ENCODE measurements around the gene GRID2.

Gene GRID2

GRCh38 chr4:92529510-92529909 lies 225.7 kb downstream of the GRID2 start:
- DNase-seq: no peak

GRCh38 chr4:92535599-92535998 lies 231.8 kb downstream of the GRID2 start:
- DNase-seq: no peak

GRCh38 chr4:92551616-92552015 lies 247.8 kb downstream of the GRID2 start:
- DNase-seq: no peak

GRCh38 chr4:92566269-92566668 lies 262.5 kb downstream of the GRID2 start:
- no peak for DNase-seq

- no peak for DNase-seq
Measured at GRCh38 chr4:92580816-92581215, 277.1 kb downstream of the GRID2 start.

- DNase-seq: no peak
Measured at GRCh38 chr4:92599044-92599443, 295.3 kb downstream of the GRID2 start.

- DNase-seq: no peak
Measured at GRCh38 chr4:92600638-92601037, 296.9 kb downstream of the GRID2 start.

GRCh38 chr4:92606227-92606626 lies 302.5 kb downstream of the GRID2 start:
- no peak for DNase-seq

- DNase-seq: no peak
Measured at GRCh38 chr4:92615049-92615448, 311.3 kb downstream of the GRID2 start.

GRCh38 chr4:92618968-92619367 lies 315.2 kb downstream of the GRID2 start:
- DNase-seq: no peak

- DNase-seq: no peak
Measured at GRCh38 chr4:92629302-92629701, 325.5 kb downstream of the GRID2 start.

- DNase-seq: no peak
Measured at GRCh38 chr4:92634882-92635281, 331.1 kb downstream of the GRID2 start.

GRCh38 chr4:92636038-92636806 lies 332.5 kb downstream of the GRID2 start:
- no peak for DNase-seq

- no peak for DNase-seq
Measured at GRCh38 chr4:92641409-92641808, 337.6 kb downstream of the GRID2 start.

GRCh38 chr4:92646826-92647225 lies 343.1 kb downstream of the GRID2 start:
- no peak for DNase-seq

GRCh38 chr4:92651536-92651935 lies 347.8 kb downstream of the GRID2 start:
- DNase-seq: no peak

- no peak for DNase-seq
Measured at GRCh38 chr4:92654084-92654483, 350.3 kb downstream of the GRID2 start.

- DNase-seq: no peak
Measured at GRCh38 chr4:92657695-92658094, 353.9 kb downstream of the GRID2 start.

- DNase-seq: no peak
Measured at GRCh38 chr4:92658318-92658717, 354.6 kb downstream of the GRID2 start.

- no peak for DNase-seq
Measured at GRCh38 chr4:92677805-92678204, 374.0 kb downstream of the GRID2 start.

- no peak for DNase-seq
Measured at GRCh38 chr4:92678292-92678691, 374.5 kb downstream of the GRID2 start.

GRCh38 chr4:92679149-92679548 lies 375.4 kb downstream of the GRID2 start:
- no peak for DNase-seq

GRCh38 chr4:92714640-92715039 lies 410.9 kb downstream of the GRID2 start:
- no peak for DNase-seq

- DNase-seq: no peak
Measured at GRCh38 chr4:92733231-92733630, 429.5 kb downstream of the GRID2 start.

- DNase-seq: no peak
Measured at GRCh38 chr4:92735025-92735665, 431.4 kb downstream of the GRID2 start.

Data from central memory CD4-positive, alpha-beta T cell (primary cell).